GM12873 (cell line): ENCODE measurements around the gene NKAP.

Experiments used
- TF ChIP-seq, protein P1 (sequence below): IDR thresholded peaks from 2 replicates; pipeline ENCODE4 v1.5.1; 2012; ENCODE audit warnings: low read depth, mild to moderate bottlenecking, moderate library complexity, low read length, control low read depth; ENCODE audit not compliant: insufficient read depth; ENCODE audit errors: missing control alignments

Gene NKAP

GRCh38 chrX:119945481-119945880, 1.9 kb upstream of the NKAP start:
- TF ChIP-seq, protein P1, sequence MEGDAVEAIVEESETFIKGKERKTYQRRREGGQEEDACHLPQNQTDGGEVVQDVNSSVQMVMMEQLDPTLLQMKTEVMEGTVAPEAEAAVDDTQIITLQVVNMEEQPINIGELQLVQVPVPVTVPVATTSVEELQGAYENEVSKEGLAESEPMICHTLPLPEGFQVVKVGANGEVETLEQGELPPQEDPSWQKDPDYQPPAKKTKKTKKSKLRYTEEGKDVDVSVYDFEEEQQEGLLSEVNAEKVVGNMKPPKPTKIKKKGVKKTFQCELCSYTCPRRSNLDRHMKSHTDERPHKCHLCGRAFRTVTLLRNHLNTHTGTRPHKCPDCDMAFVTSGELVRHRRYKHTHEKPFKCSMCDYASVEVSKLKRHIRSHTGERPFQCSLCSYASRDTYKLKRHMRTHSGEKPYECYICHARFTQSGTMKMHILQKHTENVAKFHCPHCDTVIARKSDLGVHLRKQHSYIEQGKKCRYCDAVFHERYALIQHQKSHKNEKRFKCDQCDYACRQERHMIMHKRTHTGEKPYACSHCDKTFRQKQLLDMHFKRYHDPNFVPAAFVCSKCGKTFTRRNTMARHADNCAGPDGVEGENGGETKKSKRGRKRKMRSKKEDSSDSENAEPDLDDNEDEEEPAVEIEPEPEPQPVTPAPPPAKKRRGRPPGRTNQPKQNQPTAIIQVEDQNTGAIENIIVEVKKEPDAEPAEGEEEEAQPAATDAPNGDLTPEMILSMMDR = no peak

DNA sequence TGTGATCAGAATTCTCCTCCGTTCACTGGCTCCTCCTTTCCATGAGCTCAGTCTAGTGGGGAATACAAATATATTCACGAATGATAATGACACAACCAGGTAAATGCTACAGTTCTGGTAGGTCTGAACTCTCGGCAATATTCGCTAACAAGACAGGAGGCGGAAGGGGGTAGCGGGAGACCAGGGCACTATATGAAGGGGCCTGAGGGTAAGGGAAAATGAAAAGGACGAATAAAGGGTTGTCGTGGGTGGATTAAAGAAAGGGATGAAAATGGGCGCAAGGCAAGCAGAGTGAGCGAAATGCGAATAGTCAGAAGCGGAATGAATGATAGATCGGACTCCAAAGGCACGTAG, 743 bp downstream of the NKAP start:
- TF ChIP-seq, protein P1 = no peak

DNA sequence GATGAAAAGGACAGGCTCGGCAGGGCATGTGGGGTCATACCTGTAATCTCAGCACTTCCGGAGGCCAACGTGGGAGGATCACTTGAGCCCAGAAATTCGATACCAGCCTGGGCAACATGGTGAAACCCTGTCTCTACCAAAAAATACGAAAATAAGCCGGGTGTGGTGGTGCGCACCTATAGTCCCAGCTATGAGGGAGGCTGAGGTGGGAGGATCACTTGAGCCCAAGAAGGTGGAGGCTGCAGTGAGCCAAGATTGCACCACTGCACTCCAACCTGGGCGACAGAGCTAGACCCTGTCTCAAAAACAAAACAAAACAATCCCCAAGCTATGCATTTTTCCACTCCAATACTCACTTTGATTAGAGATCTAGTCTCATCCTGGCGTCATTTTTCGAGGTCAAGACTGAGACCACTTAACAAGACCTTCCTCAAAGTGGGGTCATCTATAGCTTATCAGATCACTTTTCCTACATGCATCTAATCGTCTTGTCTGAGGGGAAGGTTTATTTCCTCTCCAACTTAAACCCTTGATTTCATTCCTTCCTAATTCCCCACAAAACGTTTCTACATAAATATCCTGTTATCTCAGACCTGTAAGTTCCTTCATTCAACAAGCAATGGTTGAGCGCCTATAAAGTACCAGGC, 1.3 kb downstream of the NKAP start:
- TF ChIP-seq, protein P1 = no peak

- TF ChIP-seq, protein P1 = no peak
Measured at GRCh38 chrX:119941336-119941735, 2.2 kb downstream of the NKAP start.

GRCh38 chrX:119935215-119935874, 8.2 kb downstream of the NKAP start:
- TF ChIP-seq, protein P1 = no peak

DNA sequence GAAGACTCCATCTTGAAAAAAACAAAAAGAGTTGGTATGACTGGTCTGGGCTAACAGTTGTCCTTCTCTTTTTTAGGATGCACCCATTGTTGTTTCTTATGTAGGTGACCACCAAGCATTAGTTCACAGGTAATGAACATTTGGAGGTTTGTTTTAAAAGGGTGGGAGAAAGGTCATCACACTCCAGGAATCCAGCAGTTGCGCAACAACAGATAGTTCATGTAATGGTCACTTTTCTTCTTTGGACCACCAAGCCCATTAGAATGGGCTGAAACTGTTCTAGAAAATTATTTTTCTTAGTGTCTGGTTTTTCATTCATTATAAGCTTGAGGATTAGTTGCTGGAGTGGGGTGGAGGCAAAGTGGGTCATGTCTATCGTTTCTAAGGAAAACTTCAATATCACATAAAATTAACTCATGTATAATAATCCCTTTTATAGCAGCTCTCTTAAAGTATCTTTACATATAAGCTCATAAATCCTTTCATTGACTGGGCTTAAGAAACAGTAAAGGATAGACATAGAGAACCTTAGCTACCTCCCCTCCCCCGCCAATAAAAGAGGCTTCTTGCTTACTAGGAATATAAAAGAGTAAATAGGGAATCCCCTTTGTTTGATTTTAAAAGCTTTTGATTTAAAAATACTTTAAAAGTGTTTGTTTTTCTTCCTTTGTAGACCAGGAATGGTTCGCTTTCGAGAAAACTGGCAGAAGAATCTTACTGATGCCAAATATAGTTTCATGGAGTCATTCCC, 23.5 kb downstream of the NKAP start:
- TF ChIP-seq, protein P1 = no peak

- TF ChIP-seq, protein P1 = no peak
Measured at GRCh38 chrX:119917877-119918276, 25.7 kb downstream of the NKAP start.
